ENCODE data around the gene ACOD1. TPM values are rescaled to one million over a fixed set of nuclear protein-coding genes. Genes with fewer than 3 reads are reported as not detected.

The ACOD1 gene
- total RNA-seq, 1 experiment from 2014 or later = not detected

- Histone ChIP-seq H3K9me3 (ENCODE audit: low read length) (no peaks in the 10 kb centered on the region), H3K27ac (ENCODE audit: low read length) (no peak overlapping the region), H3K79me2 (ENCODE audit: low read length) (no peaks in the 10 kb centered on the region), H3K9me2 (replicated peaks; ENCODE audit: low read length) (no peaks in the 10 kb centered on the region), H4K20me1 (ENCODE audit: low read length) (no peaks in the 10 kb centered on the region), H3K4me1 (ENCODE audit: insufficient read depth, low read length) (no peaks in the 10 kb centered on the region), H3F3A (ENCODE audit: low read length, unreplicated experiment) (no peaks in the 10 kb centered on the region), H3K9ac (ENCODE audit: low read length) (no peak overlapping the region), H3K36me3 (ENCODE audit: low read depth, low read length) (no peaks in the 10 kb centered on the region), H3K4me2 (ENCODE audit: low read length) (no peak overlapping the region), H3K27me3 (ENCODE audit: low read length) (no peaks in the 10 kb centered on the region), H2AFZ (ENCODE audit: low read length) (no peak overlapping the region), H3K4me3 (ENCODE audit: low read length) (no peak overlapping the region)
- BruUV-seq (replicated peaks) = no TSS peak
- ATAC-seq (peak; percentile 31), DNase-seq (peak; percentile 18)
- ChIA-PET CTCF (no interaction called here), POLR2A (ENCODE audit: unreplicated experiment) (no interaction called here)
- TF ChIP-seq EZH2 (IDR thresholded peaks at IDR 0.05; ENCODE audit: low read length, unreplicated experiment) = no peak
- no peak for TF ChIP-seq CTCF (conservative IDR thresholded peaks at IDR 0.05; ENCODE audit: low read depth, low read length)
- no peak for TF ChIP-seq EZH2phosphoT487 (IDR thresholded peaks at IDR 0.05; ENCODE audit: borderline replicate concordance, low read length)
- intact Hi-C loops (cut with micrococcal nuclease) = no loop called here
Measured at GRCh38 chr13:76965759-76966421, 17.6 kb downstream of the ACOD1 start.

GRCh38 chr13:76967031-76967430 is 18.7 kb downstream of the ACOD1 start:
- intact Hi-C loops (cut with micrococcal nuclease) = no loop called here
- POLR2A ChIA-PET (ENCODE audit: unreplicated experiment) = no interaction called here

More at GRCh38 chr13:76967031-76967430, 18.7 kb downstream of the ACOD1 start:
- no peak for TF ChIP-seq CTCF (conservative IDR thresholded peaks at IDR 0.05; ENCODE audit: low read depth, low read length)
- TF ChIP-seq EZH2 (IDR thresholded peaks at IDR 0.05; ENCODE audit: low read length, unreplicated experiment) = no peak
- no peak for TF ChIP-seq EZH2phosphoT487 (IDR thresholded peaks at IDR 0.05; ENCODE audit: borderline replicate concordance, low read length)
- Histone ChIP-seq H3K4me2 (ENCODE audit: low read length) (no peak overlapping the region), H3K27ac (ENCODE audit: low read length) (no peak overlapping the region), H3K79me2 (ENCODE audit: low read length) (no peaks in the 10 kb centered on the region), H2AFZ (ENCODE audit: low read length) (no peak overlapping the region), H3K27me3 (ENCODE audit: low read length) (no peaks in the 10 kb centered on the region), H3K9me3 (ENCODE audit: low read length) (no peaks in the 10 kb centered on the region), H3K36me3 (ENCODE audit: low read depth, low read length) (no peaks in the 10 kb centered on the region), H3K4me3 (ENCODE audit: low read length) (no peak overlapping the region), H3K9me2 (replicated peaks; ENCODE audit: low read length) (no peaks in the 10 kb centered on the region), H3F3A (ENCODE audit: low read length, unreplicated experiment) (no peaks in the 10 kb centered on the region), H4K20me1 (ENCODE audit: low read length) (no peaks in the 10 kb centered on the region), H3K4me1 (ENCODE audit: insufficient read depth, low read length) (no peaks in the 10 kb centered on the region), H3K9ac (ENCODE audit: low read length) (no peak overlapping the region)
- DNase-seq (no peak), ATAC-seq (no peak)
- CTCF ChIA-PET = no interaction called here
- BruUV-seq (replicated peaks) = no TSS peak
